Activated CD4-positive, alpha-beta T cell treated with anti-CD3 and anti-CD28 coated beads, Interleukin-10, Interleukin-2, amounts not matched to agents 100 ng/mL and 50 ng/mL, durations not matched to agents 16 hours and 8 hours (primary cell): ENCODE data around the gene HYAL1.
"Not testable (repeated sequence)": the region's sequence is repeated elsewhere in the genome, so short reads cannot be mapped to it uniquely, and the experiment has no call there.

ENCODE experiments used
- DNase-seq: peaks from one replicate; pipeline ENCODE4 v3.0.0-alpha.2; 2020

The HYAL1 gene

GRCh38 chr3:50316657-50317242 lies 13.4 kb upstream of the HYAL1 start:
- DNase-seq: peak; percentile 73

GRCh38 chr3:50314816-50315215 lies 11.4 kb upstream of the HYAL1 start:
- DNase-seq: no peak

GRCh38 chr3:50314342-50314741 lies 11.0 kb upstream of the HYAL1 start:
- no peak for DNase-seq

GRCh38 chr3:50312041-50312440 lies 8.7 kb upstream of the HYAL1 start:
- DNase-seq: not testable (repeated sequence)

- no peak for DNase-seq
These were observed 1.2 kb upstream of the HYAL1 start for GRCh38 chr3:50304601-50305000.

- no peak for DNase-seq
These were observed 1.0 kb downstream of the HYAL1 start for GRCh38 chr3:50302095-50303012.

- no peak for DNase-seq
These were observed 2.6 kb downstream of the HYAL1 start for GRCh38 chr3:50300681-50301254.

GRCh38 chr3:50299929-50300680 lies 3.3 kb downstream of the HYAL1 start:
- DNase-seq: peak; percentile 34

- no peak for DNase-seq
These were observed 3.8 kb downstream of the HYAL1 start for GRCh38 chr3:50299638-50299928.

GRCh38 chr3:50298836-50299637 lies 4.3 kb downstream of the HYAL1 start, which contains the start of the genes HYAL3 and NAA80:
Gene HYAL3, minus strand, starts transcription at chr3:50299405. Its CDS starts 3,803 bp downstream, at chr3:50295602.
Gene NAA80, minus strand, starts transcription at chr3:50299405. Its CDS starts 1,942 bp downstream, at chr3:50297463.
- DNase-seq: peak; percentile 100

GRCh38 chr3:50297896-50298725 lies 5.3 kb downstream of the HYAL1 start:
- no peak for DNase-seq

GRCh38 chr3:50297384-50297775 lies 6.0 kb downstream of the HYAL1 start:
- DNase-seq: no peak

GRCh38 chr3:50296721-50297383 lies 6.5 kb downstream of the HYAL1 start:
- no peak for DNase-seq

- no peak for DNase-seq
These were observed 7.6 kb downstream of the HYAL1 start for GRCh38 chr3:50295553-50296431.

GRCh38 chr3:50294492-50295403 lies 8.6 kb downstream of the HYAL1 start:
- no peak for DNase-seq

- DNase-seq: no peak
These were observed 9.3 kb downstream of the HYAL1 start for GRCh38 chr3:50294089-50294488.

GRCh38 chr3:50293079-50293801 lies 10.1 kb downstream of the HYAL1 start:
- no peak for DNase-seq
